GM12874 (cell line): Measurements from ENCODE around the gene LPCAT3.

Source experiments
- CTCF ChIP-seq: IDR thresholded peaks from 2 replicates; pipeline ENCODE4 v1.5.1; 2011; ENCODE audit warnings: low read depth, mild to moderate bottlenecking, control low read depth, low read length, moderate library complexity; ENCODE audit not compliant: insufficient read depth

The LPCAT3 gene

GRCh38 chr12:6981152-6982052 is 36.9 kb downstream of the LPCAT3 start:
- no peak for TF ChIP-seq CTCF

GRCh38 chr12:6980740-6981139 is 37.5 kb downstream of the LPCAT3 start:
- TF ChIP-seq CTCF = no peak

GRCh38 chr12:6980075-6980474 is 38.2 kb downstream of the LPCAT3 start:
- no peak for TF ChIP-seq CTCF

GRCh38 chr12:6979453-6979852 is 38.8 kb downstream of the LPCAT3 start:
- TF ChIP-seq CTCF = no peak

- TF ChIP-seq CTCF = no peak
Measured at GRCh38 chr12:6979021-6979420, 39.3 kb downstream of the LPCAT3 start.

- no peak for TF ChIP-seq CTCF
Measured at GRCh38 chr12:6978611-6979011, 39.7 kb downstream of the LPCAT3 start.

- no peak for TF ChIP-seq CTCF
Measured at GRCh38 chr12:6978188-6978587, 40.1 kb downstream of the LPCAT3 start.
